ENCODE data around the gene EGFL7. TPM values are rescaled to one million over a fixed set of nuclear protein-coding genes. Genes with fewer than 3 reads are reported as not detected.

EGFL7 gene
- total and polyA plus RNA-seq, 2 of the 13 experiments (the other 11 are each of a cell fraction or from before 2014, with no cell fraction given) = 0.20 to 5.1 TPM

DNA sequence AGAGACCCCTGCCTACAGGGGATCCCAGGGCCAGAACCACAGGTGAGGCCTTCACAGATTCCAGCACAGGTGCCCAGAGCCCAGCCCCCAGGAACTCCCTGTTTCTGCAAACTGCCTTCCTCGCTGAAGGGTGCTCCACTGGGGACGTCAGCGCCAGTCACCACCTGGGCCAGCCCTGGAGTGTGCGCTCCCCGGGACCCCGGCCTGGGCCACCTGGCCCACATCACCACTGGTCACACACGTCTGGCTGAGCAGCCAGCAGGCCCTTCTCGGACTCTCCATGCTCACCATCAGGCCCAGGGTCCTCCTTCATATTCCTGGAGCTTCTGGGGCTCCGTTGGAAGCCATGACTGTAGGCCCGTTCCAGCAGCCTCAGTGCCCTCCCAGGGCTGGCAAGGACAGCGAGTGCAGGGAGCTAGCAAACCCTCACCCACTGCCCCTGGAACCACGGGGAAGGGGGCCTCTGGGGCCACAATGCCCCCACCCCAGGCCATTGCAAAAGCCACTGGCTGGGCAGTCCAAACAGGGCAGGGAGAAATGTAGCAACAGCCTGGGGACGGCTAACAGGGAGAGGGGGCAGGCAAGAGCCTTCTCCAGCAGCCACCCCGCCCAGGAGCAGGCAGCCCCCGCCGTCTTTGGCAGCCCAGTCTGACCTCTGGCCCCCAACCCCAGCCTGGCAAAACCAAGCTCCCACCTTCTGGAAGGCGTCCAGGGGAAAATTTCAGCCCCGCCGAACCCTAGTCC is 23.2 kb downstream of the EGFL7 start (continued):
- TF ChIP-seq, protein P1, sequence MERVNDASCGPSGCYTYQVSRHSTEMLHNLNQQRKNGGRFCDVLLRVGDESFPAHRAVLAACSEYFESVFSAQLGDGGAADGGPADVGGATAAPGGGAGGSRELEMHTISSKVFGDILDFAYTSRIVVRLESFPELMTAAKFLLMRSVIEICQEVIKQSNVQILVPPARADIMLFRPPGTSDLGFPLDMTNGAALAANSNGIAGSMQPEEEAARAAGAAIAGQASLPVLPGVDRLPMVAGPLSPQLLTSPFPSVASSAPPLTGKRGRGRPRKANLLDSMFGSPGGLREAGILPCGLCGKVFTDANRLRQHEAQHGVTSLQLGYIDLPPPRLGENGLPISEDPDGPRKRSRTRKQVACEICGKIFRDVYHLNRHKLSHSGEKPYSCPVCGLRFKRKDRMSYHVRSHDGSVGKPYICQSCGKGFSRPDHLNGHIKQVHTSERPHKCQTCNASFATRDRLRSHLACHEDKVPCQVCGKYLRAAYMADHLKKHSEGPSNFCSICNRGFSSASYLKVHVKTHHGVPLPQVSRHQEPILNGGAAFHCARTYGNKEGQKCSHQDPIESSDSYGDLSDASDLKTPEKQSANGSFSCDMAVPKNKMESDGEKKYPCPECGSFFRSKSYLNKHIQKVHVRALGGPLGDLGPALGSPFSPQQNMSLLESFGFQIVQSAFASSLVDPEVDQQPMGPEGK (CRISPR knock-in tag; IDR thresholded peaks at IDR 0.05) = peak; percentile 75; the same call in 1 of the 2 replicates
- 0 out of 2 replicates have a peak, but pooled peaks have one; percentile 21 for TF ChIP-seq PCBP1 (IDR thresholded peaks at IDR 0.05; ENCODE audit: borderline replicate concordance, low read depth, low read length)
- TF ChIP-seq, protein P2, sequence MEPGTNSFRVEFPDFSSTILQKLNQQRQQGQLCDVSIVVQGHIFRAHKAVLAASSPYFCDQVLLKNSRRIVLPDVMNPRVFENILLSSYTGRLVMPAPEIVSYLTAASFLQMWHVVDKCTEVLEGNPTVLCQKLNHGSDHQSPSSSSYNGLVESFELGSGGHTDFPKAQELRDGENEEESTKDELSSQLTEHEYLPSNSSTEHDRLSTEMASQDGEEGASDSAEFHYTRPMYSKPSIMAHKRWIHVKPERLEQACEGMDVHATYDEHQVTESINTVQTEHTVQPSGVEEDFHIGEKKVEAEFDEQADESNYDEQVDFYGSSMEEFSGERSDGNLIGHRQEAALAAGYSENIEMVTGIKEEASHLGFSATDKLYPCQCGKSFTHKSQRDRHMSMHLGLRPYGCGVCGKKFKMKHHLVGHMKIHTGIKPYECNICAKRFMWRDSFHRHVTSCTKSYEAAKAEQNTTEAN (CRISPR knock-in tag; conservative IDR thresholded peaks at IDR 0.05) = no peak

DNA sequence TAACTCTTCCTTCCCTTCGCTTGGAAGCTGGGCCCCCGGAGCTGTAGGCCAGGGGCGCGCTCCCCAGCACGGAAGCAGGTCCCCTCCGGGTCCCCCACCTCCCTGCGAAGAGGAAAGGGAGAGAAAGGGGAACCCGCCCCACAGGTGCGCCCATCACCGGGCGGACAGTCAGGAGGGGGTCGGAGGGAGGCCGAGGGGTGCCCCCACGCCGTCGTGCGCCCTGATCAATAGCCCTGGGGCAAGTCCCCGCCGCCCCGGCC is 23.7 kb downstream of the EGFL7 start:
- H3K36me3 ChIP-seq (replicated peaks in 1 of 2; ENCODE audit: control insufficient read depth in 1 of 2, insufficient read depth in 2 of 2, low read length in 2 of 2) = no peaks in the 10 kb centered on the region
- H3K9ac ChIP-seq (ENCODE audit: insufficient read depth, low read depth, low read length) = peak overlapping the region; percentile 54; the same call in 1 of the 2 replicates
- H3K27me3 ChIP-seq (ENCODE audit: control insufficient read depth in 1 of 2, insufficient read depth in 2 of 2, low read length in 2 of 2) = peaks cover 15 to 56% of the 10 kb centered on the region in 2 experiments
- CTCF ChIA-PET (ENCODE audit: low intra/inter-chr PET ratio, low total read pairs) = no interaction called here
- BruUV-seq (replicated peaks) = no TSS peak
- no peak overlapping the region for H3K27ac ChIP-seq (ENCODE audit: extremely low read length, insufficient read depth, low read length)
- H3K79me2 ChIP-seq (ENCODE audit: insufficient read depth, low read length) = no peaks in the 10 kb centered on the region
- peaks cover 49% of the 10 kb centered on the region for H3K4me1 ChIP-seq (ENCODE audit: insufficient read depth, low read length)
- no peak for ATAC-seq
- no peaks in the 10 kb centered on the region for H4K20me1 ChIP-seq (ENCODE audit: insufficient read depth, low read length)
- DNase-seq (ENCODE audit: low spot score) = no peak
- peak overlapping the region; percentile 42 to 75 (median 57); a peak in 5 of 6 replicates for H3K4me3 ChIP-seq (replicated peaks in 1 of 3; ENCODE audit: insufficient read depth in 1 of 3, low read depth in 2 of 3, low read length in 3 of 3)
- FAIRE-seq = no peak
- WGBS (ENCODE audit: low lambda C conversion rate) = 0% methylated on average over 1 of the region's 20 CpGs
- H3K4me2 ChIP-seq (ENCODE audit: low read depth, low read length) = peak overlapping the region; percentile 68
- H2AFZ ChIP-seq (ENCODE audit: low read length) = no peak overlapping the region
- in situ Hi-C loops (cut with HindIII; ENCODE audit: extremely low pct_ligation_motif_present, low pct_unique_long_range_greater_than_20kb) = no loop called here
- intact Hi-C loops (cut with micrococcal nuclease; ENCODE audit: unreplicated experiment) = no loop called here
- POLR2A ChIA-PET = interaction anchor here (1.6 kb wide), 1 partner anchor 11 kb away, joined by 4 read pairs; no protein-coding TSS in a partner anchor
- no peaks in the 10 kb centered on the region for H3K9me3 ChIP-seq (ENCODE audit: low read length)
- TF ChIP-seq PCBP1 (IDR thresholded peaks at IDR 0.05; ENCODE audit: borderline replicate concordance, low read depth, low read length) = 0 out of 2 replicates have a peak, but pooled peaks have one; percentile 1
- TF ChIP-seq NR2F6 (IDR thresholded peaks at IDR 0.05) = no peak
- 0 out of 2 replicates have a peak, but pooled peaks have one; percentile 0 for TF ChIP-seq NR2F6 (CRISPR knock-in tag; IDR thresholded peaks at IDR 0.05)
- TF ChIP-seq, protein P3, sequence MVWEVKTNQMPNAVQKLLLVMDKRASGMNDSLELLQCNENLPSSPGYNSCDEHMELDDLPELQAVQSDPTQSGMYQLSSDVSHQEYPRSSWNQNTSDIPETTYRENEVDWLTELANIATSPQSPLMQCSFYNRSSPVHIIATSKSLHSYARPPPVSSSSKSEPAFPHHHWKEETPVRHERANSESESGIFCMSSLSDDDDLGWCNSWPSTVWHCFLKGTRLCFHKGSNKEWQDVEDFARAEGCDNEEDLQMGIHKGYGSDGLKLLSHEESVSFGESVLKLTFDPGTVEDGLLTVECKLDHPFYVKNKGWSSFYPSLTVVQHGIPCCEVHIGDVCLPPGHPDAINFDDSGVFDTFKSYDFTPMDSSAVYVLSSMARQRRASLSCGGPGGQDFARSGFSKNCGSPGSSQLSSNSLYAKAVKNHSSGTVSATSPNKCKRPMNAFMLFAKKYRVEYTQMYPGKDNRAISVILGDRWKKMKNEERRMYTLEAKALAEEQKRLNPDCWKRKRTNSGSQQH (CRISPR knock-in tag; IDR thresholded peaks at IDR 0.05; ENCODE audit: low read depth) = no peak

Measured in HepG2 (cell line).